ENCODE results near the gene TMEM69.
"Not testable (repeated sequence)": the region's sequence is repeated elsewhere in the genome, so short reads cannot be mapped to it uniquely, and the experiment has no call there.

The TMEM69 gene

GRCh38 chr1:45679123-45679522, 8.9 kb upstream of the TMEM69 start:
- no peak for DNase-seq

DNA sequence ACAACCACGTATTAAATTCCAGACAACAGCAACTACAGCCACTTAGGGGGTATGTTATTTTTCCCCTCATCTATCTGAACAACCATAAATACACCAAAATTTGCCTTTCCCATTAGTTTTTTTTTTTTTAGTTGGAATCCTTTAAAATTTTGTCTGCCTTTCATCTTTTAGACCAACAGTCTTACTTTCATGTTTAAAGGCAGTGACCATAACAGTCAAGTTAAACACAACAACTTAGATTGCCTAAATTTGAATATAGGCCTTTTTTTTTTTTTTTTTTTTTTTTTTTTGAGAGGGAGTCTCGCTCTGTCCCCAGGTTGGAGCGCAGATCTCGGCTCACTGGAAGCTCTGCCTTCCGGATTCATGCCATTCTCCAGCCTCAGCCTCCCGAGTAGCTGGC, 5.0 kb upstream of the TMEM69 start:
- DNase-seq = no peak

DNA sequence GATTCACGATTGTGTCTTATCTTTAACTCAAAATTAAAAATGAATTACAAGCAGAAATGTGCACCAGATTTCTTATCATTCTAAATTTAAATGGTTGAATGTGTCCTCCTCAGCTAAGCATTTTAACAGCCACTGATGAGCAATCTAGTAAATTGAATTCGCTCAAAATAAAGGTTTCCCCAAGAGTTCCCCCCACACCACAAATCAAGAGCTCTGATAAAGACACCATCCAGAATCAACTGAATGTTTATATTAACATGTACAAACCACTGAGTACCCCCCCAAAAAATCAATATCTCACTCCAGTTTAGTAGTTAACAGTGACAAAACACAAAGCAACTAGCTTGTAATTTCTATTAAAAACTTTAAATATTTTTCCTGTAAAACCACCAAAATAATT, 3.6 kb upstream of the TMEM69 start:
- no peak for DNase-seq

DNA sequence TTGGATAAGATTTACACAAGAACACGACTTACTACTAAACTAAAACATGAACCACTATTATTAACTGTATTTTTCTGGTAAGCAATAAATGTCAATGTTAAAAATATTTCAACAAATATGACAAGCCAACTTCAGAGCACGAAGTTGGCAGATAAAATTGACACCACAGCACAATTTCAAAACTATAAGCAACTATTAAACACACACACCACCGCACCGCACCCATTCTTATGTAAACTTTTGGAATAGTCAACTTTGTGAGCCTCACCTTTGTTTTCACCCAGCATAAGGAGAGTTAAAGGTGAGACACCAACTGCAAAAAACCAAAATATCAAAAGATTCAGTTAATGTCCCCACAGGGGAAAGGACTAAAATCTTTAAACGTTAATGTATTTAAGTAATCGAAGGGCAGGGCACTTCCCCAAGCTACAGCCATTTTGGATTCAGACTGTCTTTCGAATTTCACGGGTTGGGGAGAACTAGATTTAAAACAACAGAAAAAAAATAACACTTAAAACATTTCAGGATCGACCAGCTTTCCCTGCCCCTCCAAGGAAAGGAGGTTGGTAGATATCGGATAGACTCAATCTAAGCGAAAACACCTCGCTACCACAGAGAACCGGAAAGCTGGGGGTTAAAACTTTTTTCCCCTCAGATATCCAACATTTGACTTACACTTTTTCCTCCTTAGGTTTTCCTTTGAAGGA, 2.5 kb upstream of the TMEM69 start:
- no peak for DNase-seq

DNA sequence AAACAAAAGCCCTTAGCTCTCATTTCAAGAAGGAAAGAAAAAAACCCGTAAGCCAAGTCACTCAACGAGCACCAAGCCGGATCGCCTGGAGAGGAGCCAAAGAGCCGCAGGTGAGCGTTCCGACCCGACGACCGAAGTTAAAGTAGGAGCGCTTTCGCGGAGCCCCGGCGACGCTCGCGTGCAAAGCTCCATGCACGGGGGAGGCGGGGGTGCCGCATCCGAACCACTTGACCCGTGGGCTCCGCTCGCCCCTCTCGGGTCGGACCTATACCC, 2.0 kb upstream of the TMEM69 start:
- no peak for DNase-seq

GRCh38 chr1:45686288-45687013, 1.5 kb upstream of the TMEM69 start, which contains the start of gene GPBP1L1:
TSS of gene GPBP1L1 (minus strand) at chr1:45686533. CDS start at chr1:45659087, 27,446 bp downstream.
- DNase-seq = peak; percentile 57

- DNase-seq = peak; percentile 95
Observed at GRCh38 chr1:45687014-45687753, 797 bp upstream of the TMEM69 start.

- DNase-seq = not testable (repeated sequence)
Observed at GRCh38 chr1:45693811-45694210, 5.8 kb downstream of the TMEM69 start.

DNA sequence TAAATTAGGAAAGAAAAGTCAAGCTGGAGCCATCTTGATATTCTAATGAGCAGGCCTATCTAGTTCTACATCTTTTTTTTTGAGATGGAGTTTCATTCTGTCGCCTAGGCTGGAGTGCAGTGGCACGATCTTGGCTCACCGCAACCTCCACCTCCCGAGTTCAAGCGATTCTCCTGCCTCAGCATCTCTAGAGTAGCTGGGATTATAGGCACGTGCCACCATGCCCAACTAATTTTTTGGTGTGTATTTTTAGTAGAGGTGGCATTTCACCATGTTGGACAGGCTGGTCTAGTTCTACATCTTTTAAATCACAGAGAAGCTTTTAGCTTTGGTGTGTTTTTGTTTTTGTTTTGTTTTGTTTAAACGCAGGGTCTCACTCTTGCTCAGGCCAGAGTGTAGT, 6.8 kb downstream of the TMEM69 start:
- no peak for DNase-seq

GRCh38 chr1:45704637-45705036, 16.7 kb downstream of the TMEM69 start:
- no peak for DNase-seq

- DNase-seq = no peak
Observed at GRCh38 chr1:45713711-45714110, 25.7 kb downstream of the TMEM69 start.

DNA sequence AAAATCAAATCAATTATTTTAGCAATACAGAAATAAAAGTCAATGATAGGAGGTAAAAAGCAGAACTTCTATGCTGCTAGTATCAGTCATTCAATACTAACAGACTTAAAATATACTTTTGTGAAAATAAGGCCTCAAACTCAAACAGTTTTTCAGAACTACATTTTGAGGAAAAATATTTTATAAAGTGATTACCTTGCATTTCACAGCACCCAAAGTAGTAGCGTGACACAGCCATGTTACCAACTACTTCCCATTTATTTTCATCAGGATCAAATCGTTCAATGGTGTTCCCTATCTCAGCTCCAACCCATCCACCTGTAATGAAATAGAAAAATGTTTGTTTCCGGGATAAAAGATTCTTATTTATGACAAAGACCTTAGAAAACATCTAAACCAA, 28.7 kb downstream of the TMEM69 start:
- no peak for DNase-seq

DNA sequence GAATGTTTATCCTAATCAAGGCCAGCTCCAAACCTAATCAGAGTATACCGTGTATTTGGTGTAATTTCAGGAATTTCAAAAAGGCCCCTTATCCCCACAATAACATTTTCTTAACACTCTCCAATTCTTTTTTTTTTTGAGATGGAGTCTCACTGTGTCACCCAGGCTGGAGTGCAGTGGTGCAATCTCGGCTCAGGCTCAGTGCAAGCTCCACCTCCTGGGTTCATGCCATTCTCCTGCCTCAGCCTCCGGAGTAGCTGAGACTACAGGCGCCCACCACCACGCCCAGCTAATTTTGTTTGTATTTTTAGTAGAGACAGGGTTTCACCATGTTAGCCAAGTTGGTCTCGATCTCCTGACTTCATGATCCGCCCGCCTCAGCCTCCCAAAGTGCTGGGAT, 29.4 kb downstream of the TMEM69 start:
- DNase-seq = not testable (repeated sequence)

- DNase-seq = no peak
Observed at GRCh38 chr1:45718289-45718688, 30.3 kb downstream of the TMEM69 start.

DNA sequence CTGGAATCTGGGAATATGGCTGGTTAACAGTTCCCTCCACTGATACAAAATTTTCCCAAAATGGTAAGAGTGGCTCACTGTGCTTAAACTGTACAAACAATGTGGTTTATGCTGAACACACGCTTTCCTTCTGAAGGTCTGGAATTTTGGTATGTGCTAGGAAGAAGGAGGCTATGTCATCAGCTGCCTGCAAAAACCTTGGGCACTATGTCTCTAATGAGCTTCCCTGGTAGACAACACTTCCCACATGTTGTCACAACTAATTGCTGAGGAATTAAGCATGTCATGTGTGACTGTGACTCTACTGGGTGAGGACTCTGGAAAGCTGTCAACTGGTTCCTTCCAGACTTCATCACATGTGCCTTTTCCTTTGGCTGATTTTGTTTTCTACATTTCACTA, 33.2 kb downstream of the TMEM69 start:
- DNase-seq = no peak

DNA sequence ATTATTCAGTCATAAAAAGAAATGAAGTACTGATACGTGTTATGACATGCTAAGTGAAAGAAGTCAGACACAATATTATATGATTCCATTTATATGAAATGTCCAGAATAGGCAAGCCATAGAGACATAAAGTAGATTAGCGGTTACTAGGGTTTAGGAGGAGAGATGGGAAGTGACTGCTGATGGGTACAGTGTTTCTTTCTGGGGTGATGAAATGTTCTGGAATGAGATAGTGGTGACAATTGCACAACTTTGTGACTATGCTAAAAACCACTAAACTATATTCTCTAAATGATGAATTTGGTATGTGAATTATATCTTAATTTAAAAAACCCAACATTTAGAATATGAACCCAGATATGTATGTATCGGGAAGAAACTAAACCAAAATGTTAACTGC, 34.8 kb downstream of the TMEM69 start:
- no peak for DNase-seq

- DNase-seq = no peak
Observed at GRCh38 chr1:45723248-45723930, 35.4 kb downstream of the TMEM69 start.

GRCh38 chr1:45726007-45726406, 38.0 kb downstream of the TMEM69 start:
- DNase-seq = not testable (repeated sequence)

- DNase-seq = no peak
Observed at GRCh38 chr1:45730075-45730779, 42.2 kb downstream of the TMEM69 start.

DNA sequence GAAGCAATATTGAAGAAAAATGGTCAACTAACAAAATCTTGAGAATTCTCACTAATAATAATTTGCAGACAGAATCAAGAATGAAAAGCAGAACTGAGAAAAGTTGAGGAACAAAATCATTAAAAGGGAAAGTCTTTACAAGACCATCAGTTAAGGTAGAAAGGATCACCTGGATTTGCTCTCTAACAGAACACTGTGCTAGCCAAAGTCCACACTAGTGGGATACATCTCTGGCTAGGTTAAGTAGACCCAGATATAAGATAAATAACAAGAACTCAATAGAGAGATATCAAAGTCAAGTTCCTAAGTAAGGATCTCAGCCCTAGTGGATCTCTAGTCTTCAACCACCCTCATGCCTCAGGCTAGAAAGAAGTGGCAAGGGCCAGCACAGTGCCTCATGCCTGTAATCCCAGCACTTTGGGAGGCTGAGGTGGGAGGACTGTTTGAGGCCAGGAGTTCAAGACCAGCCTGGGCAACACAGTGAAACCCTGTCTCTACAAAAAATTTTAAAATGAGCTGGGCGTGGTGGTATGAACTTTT, 42.9 kb downstream of the TMEM69 start:
- DNase-seq = no peak

GRCh38 chr1:45739137-45739536, 51.2 kb downstream of the TMEM69 start:
- DNase-seq = no peak

GRCh38 chr1:45739641-45740156, 51.7 kb downstream of the TMEM69 start:
- DNase-seq = not testable (repeated sequence)
